Measurements from ENCODE around the gene HMGA1. TPM values are rescaled to one million over a fixed set of nuclear protein-coding genes. Genes with fewer than 3 reads are reported as not detected.

The HMGA1 gene
- total RNA-seq, 1 donor from 2014 or later: 88.0 TPM

DNA sequence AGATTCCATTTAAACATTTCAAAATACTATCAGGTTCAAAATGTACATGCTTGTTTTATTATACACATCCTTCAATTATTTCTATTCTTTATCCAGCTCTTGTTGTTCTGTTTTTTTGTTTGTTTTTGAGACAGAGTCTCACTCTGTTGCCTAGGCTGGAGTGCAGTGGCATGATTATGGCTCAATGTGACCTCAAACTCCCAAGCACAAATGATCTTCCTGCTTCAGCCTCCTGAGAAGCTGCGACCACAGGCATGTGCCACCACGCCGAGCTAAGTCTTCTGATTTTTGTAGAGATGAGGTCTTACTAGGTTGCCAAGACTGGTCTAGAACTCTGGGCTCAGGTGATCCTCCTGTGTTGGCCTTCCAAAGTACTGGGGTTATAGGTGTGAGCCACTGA, 56.3 kb downstream of the HMGA1 start:
- DNase-seq (ENCODE audit: low spot score): no peak

DNA sequence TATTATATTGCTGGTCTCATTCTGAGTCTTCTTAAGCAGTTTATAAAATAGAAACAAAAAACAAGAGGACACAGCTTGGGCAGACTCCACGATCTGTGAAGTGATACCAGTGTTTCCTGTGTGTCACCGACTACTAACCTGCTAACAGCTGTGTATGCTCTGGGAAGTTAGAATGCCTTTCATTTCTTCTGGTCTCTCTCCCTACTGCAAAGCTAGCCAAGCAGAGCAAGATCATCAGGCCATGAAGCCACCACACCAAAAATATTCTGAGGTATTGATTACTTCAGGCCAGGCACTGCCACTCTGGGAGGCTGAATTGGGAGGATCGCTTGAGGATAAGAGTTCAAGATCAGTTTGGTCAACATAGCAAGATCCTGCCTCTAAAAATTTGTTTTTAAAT, 59.0 kb downstream of the HMGA1 start:
- no peak for DNase-seq (ENCODE audit: low spot score)

Other genes with a start within 250 kb of the HMGA1 start
- 0.21 TPM for gene GRM4, start 90.8 kb upstream of the HMGA1 start, total RNA-seq
- gene SMIM29, start 12.1 kb downstream of the HMGA1 start, total RNA-seq: 43.2 TPM
- 57.0 TPM for gene NUDT3, start 155.8 kb downstream of the HMGA1 start, total RNA-seq
- gene RPS10, start 189.2 kb downstream of the HMGA1 start, total RNA-seq: 1,781 TPM
- 1.9 TPM for gene PACSIN1, start 229.2 kb downstream of the HMGA1 start, total RNA-seq

Measured in ureter (tissue), 1 donor.